ENCODE measurements around the gene TSC22D4.

- TF ChIP-seq CTCF (IDR thresholded peaks at IDR 0.05; ENCODE audit: poor library complexity) (no peak), EZH2 (IDR thresholded peaks at IDR 0.05; ENCODE audit: borderline replicate concordance) (no peak)
Measured at GRCh38 chr7:100486753-100487446, 7.9 kb upstream of the TSC22D4 start.
